ENCODE results near the gene TPP2.

Gene TPP2

GRCh38 chr13:102659168-102659713 is 62.5 kb downstream of the TPP2 start:
- no peaks in the 10 kb centered on the region for H3K27me3 ChIP-seq (ENCODE audit: insufficient read depth, low read length)
- H3K36me3 ChIP-seq (ENCODE audit: insufficient read depth, low read depth, low read length) = peaks cover 87% of the 10 kb centered on the region
- no peak overlapping the region for H3K9ac ChIP-seq (ENCODE audit: low read depth, low read length)
- H3K4me3 ChIP-seq (ENCODE audit: low read length) = no peak overlapping the region
- no peaks in the 10 kb centered on the region for H3K4me1 ChIP-seq (ENCODE audit: insufficient read depth, low read length)
- no peak overlapping the region for H3K27ac ChIP-seq (ENCODE audit: low read length)
- H3K9me3 ChIP-seq (ENCODE audit: insufficient read depth, low read depth, low read length) = no peaks in the 10 kb centered on the region; the same call in 1 of the 2 replicates

GRCh38 chr13:102667023-102667422 is 70.2 kb downstream of the TPP2 start:
- peaks cover 89% of the 10 kb centered on the region for H3K36me3 ChIP-seq (ENCODE audit: insufficient read depth, low read depth, low read length)
- no peak overlapping the region for H3K9ac ChIP-seq (ENCODE audit: low read depth, low read length)
- H3K27ac ChIP-seq (ENCODE audit: low read length) = no peak overlapping the region
- H3K27me3 ChIP-seq (ENCODE audit: insufficient read depth, low read length) = no peaks in the 10 kb centered on the region
- no peaks in the 10 kb centered on the region for H3K4me1 ChIP-seq (ENCODE audit: insufficient read depth, low read length)
- H3K4me3 ChIP-seq (ENCODE audit: low read length) = no peak overlapping the region
- peaks cover 13% of the 10 kb centered on the region for H3K9me3 ChIP-seq (ENCODE audit: insufficient read depth, low read depth, low read length)

GRCh38 chr13:102667911-102668310 is 71.1 kb downstream of the TPP2 start:
- Histone ChIP-seq H3K27ac (ENCODE audit: low read length) (no peak overlapping the region), H3K36me3 (ENCODE audit: insufficient read depth, low read depth, low read length) (peaks cover 91% of the 10 kb centered on the region), H3K9ac (ENCODE audit: low read depth, low read length) (no peak overlapping the region), H3K27me3 (ENCODE audit: insufficient read depth, low read length) (no peaks in the 10 kb centered on the region), H3K4me1 (ENCODE audit: insufficient read depth, low read length) (no peaks in the 10 kb centered on the region), H3K9me3 (ENCODE audit: insufficient read depth, low read depth, low read length) (peaks cover 13% of the 10 kb centered on the region), H3K4me3 (ENCODE audit: low read length) (no peak overlapping the region)

- no peak overlapping the region for H3K4me3 ChIP-seq (ENCODE audit: low read length)
- no peaks in the 10 kb centered on the region for H3K27me3 ChIP-seq (ENCODE audit: insufficient read depth, low read length)
- peaks cover 13% of the 10 kb centered on the region for H3K9me3 ChIP-seq (ENCODE audit: insufficient read depth, low read depth, low read length)
- H3K36me3 ChIP-seq (ENCODE audit: insufficient read depth, low read depth, low read length) = peaks cover 95% of the 10 kb centered on the region
- no peak overlapping the region for H3K9ac ChIP-seq (ENCODE audit: low read depth, low read length)
- no peaks in the 10 kb centered on the region for H3K4me1 ChIP-seq (ENCODE audit: insufficient read depth, low read length)
- no peak overlapping the region for H3K27ac ChIP-seq (ENCODE audit: low read length)
Measured at GRCh38 chr13:102670130-102670529, 73.3 kb downstream of the TPP2 start.

- peaks cover 90% of the 10 kb centered on the region for H3K36me3 ChIP-seq (ENCODE audit: insufficient read depth, low read depth, low read length)
Measured at GRCh38 chr13:102675115-102675514, 78.3 kb downstream of the TPP2 start.

GRCh38 chr13:102677122-102677521 is 80.3 kb downstream of the TPP2 start:
- no peak overlapping the region for H3K9ac ChIP-seq (ENCODE audit: low read depth, low read length)
- no peak overlapping the region for H3K27ac ChIP-seq (ENCODE audit: low read length)
- H3K4me3 ChIP-seq (ENCODE audit: low read length) = no peak overlapping the region
- no peaks in the 10 kb centered on the region for H3K9me3 ChIP-seq (ENCODE audit: insufficient read depth, low read depth, low read length)
- peaks cover 74% of the 10 kb centered on the region for H3K36me3 ChIP-seq (ENCODE audit: insufficient read depth, low read depth, low read length)
- no peaks in the 10 kb centered on the region for H3K4me1 ChIP-seq (ENCODE audit: insufficient read depth, low read length)
- no peaks in the 10 kb centered on the region for H3K27me3 ChIP-seq (ENCODE audit: insufficient read depth, low read length)

More at GRCh38 chr13:102675115-102675514, 78.3 kb downstream of the TPP2 start:
- H3K4me1 ChIP-seq (ENCODE audit: insufficient read depth, low read length) = no peaks in the 10 kb centered on the region
- H3K27me3 ChIP-seq (ENCODE audit: insufficient read depth, low read length) = no peaks in the 10 kb centered on the region
- H3K9me3 ChIP-seq (ENCODE audit: insufficient read depth, low read depth, low read length) = no peaks in the 10 kb centered on the region
- no peak overlapping the region for H3K27ac ChIP-seq (ENCODE audit: low read length)
- H3K9ac ChIP-seq (ENCODE audit: low read depth, low read length) = no peak overlapping the region
- H3K4me3 ChIP-seq (ENCODE audit: low read length) = no peak overlapping the region

GRCh38 chr13:102678339-102679107 is 81.7 kb downstream of the TPP2 start:
- no peaks in the 10 kb centered on the region for H3K4me1 ChIP-seq (ENCODE audit: insufficient read depth, low read length)
- no peaks in the 10 kb centered on the region for H3K27me3 ChIP-seq (ENCODE audit: insufficient read depth, low read length)
- no peak overlapping the region for H3K27ac ChIP-seq (ENCODE audit: low read length)
- peaks cover 60% of the 10 kb centered on the region for H3K36me3 ChIP-seq (ENCODE audit: insufficient read depth, low read depth, low read length)
- H3K4me3 ChIP-seq (ENCODE audit: low read length) = no peak overlapping the region
- no peak overlapping the region for H3K9ac ChIP-seq (ENCODE audit: low read depth, low read length)
- no peaks in the 10 kb centered on the region for H3K9me3 ChIP-seq (ENCODE audit: insufficient read depth, low read depth, low read length)

GRCh38 chr13:102679449-102680132 is 82.8 kb downstream of the TPP2 start:
- peaks cover 51% of the 10 kb centered on the region for H3K36me3 ChIP-seq (ENCODE audit: insufficient read depth, low read depth, low read length)

GRCh38 chr13:102680133-102680717 is 83.4 kb downstream of the TPP2 start:
- Histone ChIP-seq H3K4me1 (ENCODE audit: insufficient read depth, low read length) (no peaks in the 10 kb centered on the region), H3K9me3 (ENCODE audit: insufficient read depth, low read depth, low read length) (no peaks in the 10 kb centered on the region), H3K9ac (ENCODE audit: low read depth, low read length) (no peak overlapping the region), H3K27me3 (ENCODE audit: insufficient read depth, low read length) (no peaks in the 10 kb centered on the region), H3K4me3 (ENCODE audit: low read length) (no peak overlapping the region), H3K36me3 (ENCODE audit: insufficient read depth, low read depth, low read length) (peaks cover 44% of the 10 kb centered on the region), H3K27ac (ENCODE audit: low read length) (no peak overlapping the region)

More at GRCh38 chr13:102679449-102680132, 82.8 kb downstream of the TPP2 start:
- no peak overlapping the region for H3K9ac ChIP-seq (ENCODE audit: low read depth, low read length)
- no peak overlapping the region for H3K4me3 ChIP-seq (ENCODE audit: low read length)
- no peaks in the 10 kb centered on the region for H3K9me3 ChIP-seq (ENCODE audit: insufficient read depth, low read depth, low read length)
- H3K27me3 ChIP-seq (ENCODE audit: insufficient read depth, low read length) = no peaks in the 10 kb centered on the region
- H3K27ac ChIP-seq (ENCODE audit: low read length) = no peak overlapping the region
- no peaks in the 10 kb centered on the region for H3K4me1 ChIP-seq (ENCODE audit: insufficient read depth, low read length)

GRCh38 chr13:102680842-102681740 is 84.3 kb downstream of the TPP2 start:
- Histone ChIP-seq H3K4me3 (ENCODE audit: low read length) (no peak overlapping the region), H3K27me3 (ENCODE audit: insufficient read depth, low read length) (no peaks in the 10 kb centered on the region), H3K9ac (ENCODE audit: low read depth, low read length) (no peak overlapping the region), H3K4me1 (ENCODE audit: insufficient read depth, low read length) (no peaks in the 10 kb centered on the region), H3K27ac (ENCODE audit: low read length) (no peak overlapping the region), H3K9me3 (ENCODE audit: insufficient read depth, low read depth, low read length) (no peaks in the 10 kb centered on the region), H3K36me3 (ENCODE audit: insufficient read depth, low read depth, low read length) (peaks cover 36% of the 10 kb centered on the region)

GRCh38 chr13:102682211-102682610 is 85.4 kb downstream of the TPP2 start:
- H3K36me3 ChIP-seq (ENCODE audit: insufficient read depth, low read depth, low read length) = peaks cover 25% of the 10 kb centered on the region
- no peak overlapping the region for H3K4me3 ChIP-seq (ENCODE audit: low read length)
- no peaks in the 10 kb centered on the region for H3K9me3 ChIP-seq (ENCODE audit: insufficient read depth, low read depth, low read length)
- H3K4me1 ChIP-seq (ENCODE audit: insufficient read depth, low read length) = no peaks in the 10 kb centered on the region
- no peak overlapping the region for H3K9ac ChIP-seq (ENCODE audit: low read depth, low read length)
- H3K27ac ChIP-seq (ENCODE audit: low read length) = no peak overlapping the region
- no peaks in the 10 kb centered on the region for H3K27me3 ChIP-seq (ENCODE audit: insufficient read depth, low read length)
